ENCODE data around the gene FAM110A.
"Not testable (repeated sequence)": the region's sequence is repeated elsewhere in the genome, so short reads cannot be mapped to it uniquely, and the experiment has no call there.

Gene FAM110A

DNA sequence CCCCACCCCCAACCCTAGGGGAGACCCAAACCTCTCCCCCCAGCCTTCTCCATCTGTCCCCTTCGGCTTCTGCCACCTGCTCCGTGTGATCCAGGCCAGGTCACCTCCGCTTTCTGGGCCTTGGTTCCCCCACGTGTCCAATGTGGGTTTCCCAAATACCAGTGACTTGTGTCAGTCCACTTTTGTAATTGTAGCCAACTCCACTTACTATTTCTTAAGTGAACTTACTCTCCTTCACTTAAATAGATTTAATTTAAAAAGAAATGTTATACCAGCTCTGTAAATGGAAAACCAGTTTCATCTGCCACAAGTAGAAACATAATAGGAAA is 10.0 kb upstream of the FAM110A start:
- no peak for DNase-seq (ENCODE audit: low spot score)

DNA sequence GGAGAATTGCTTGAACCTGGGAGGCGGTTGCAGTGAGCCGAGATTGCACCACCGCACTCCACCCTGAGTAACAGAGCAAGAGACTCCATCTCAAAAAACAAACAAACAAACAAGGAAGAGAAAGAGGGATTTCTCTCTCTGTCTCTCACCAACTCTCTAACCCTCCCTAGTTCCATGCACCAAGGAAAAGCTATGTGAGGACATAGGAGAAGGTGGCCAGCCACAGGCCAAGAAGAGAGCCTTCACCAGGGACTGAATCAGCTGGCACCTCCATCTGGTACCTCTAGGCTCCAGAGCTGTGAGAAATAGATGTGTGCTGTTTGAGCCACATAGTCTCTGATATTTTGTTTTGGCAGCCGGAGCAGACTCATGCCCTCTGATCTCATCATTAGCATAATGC is 9.0 kb upstream of the FAM110A start:
- no peak for DNase-seq (ENCODE audit: low spot score)

DNA sequence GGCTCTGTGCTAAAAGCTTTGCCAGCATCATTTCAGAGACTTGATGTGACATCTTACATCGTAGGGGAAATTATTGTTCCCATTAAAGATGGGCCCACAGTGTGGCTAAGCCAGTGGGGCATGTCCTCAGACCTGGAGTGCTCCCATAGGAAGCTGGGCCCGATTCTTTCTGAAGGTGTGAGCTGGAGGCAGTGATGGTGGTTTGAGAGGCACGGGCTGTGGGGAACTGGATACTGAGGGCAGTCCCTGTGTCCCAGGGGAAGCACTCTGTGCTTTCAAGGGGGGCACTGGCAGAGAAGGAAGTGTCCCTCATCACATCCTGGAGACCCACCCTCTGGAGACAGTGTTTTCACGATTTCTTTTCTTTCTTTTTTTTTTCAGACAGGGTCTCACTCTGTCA is 8.6 kb upstream of the FAM110A start:
- no peak for DNase-seq (ENCODE audit: low spot score)

- DNase-seq (ENCODE audit: low spot score) = no peak
Measured at GRCh38 chr20:825710-826421, 7.6 kb upstream of the FAM110A start.

DNA sequence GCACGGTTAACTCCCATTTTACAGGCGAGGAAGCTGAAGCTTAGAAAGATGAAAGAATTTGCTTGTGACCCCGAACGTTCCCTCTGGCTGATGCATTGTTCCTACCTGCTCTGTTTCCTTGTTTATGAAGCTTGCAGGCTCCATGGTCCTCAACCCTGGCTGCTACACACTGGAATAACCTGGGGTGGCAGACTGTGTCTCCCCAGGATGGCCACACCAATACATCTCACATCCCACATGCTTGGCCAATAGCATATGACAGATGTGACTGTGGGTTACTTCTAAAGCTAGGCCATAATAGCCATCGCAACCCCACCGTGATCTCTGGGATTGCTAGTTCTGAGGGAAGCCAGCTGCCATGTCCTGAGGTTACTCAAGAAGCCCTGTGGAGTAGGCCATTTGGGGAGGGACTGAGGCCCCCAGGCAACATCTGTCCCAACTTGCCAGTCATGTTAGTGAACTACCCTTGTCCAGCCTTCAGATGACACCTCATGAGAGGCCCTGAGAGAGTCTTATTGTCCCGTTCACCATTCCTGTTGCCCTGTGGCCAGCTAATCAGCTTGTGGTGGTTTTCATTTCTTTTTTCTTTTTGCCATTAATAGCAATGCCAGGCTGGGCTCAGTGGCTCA is 6.7 kb upstream of the FAM110A start:
- DNase-seq (ENCODE audit: low spot score) = no peak

DNA sequence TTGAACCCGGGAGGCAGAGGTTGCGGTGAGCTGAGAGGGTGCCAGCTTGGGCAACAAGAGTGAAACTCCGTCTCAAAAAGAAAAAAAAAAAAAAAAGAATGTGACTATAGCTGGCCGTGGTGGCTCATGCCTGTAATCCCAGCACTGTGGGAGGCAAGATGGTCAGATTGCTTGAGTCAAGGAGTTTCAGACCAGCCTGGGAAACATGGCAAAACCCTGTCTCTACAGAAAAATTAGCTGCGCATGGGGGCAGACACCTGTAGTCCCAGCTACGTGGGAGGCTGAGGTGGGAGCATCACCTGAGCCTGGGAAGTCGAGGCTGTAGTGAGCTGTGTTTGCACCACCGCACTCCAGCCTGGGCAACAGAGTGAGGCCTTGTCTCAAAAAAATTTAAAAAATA is 5.5 kb upstream of the FAM110A start:
- not testable (repeated sequence) for DNase-seq (ENCODE audit: low spot score)

- no peak for DNase-seq (ENCODE audit: low spot score)
Measured at GRCh38 chr20:828987-829386, 4.5 kb upstream of the FAM110A start.

GRCh38 chr20:829551-829950 is 4.0 kb upstream of the FAM110A start:
- no peak for DNase-seq (ENCODE audit: low spot score)

- no peak for DNase-seq (ENCODE audit: low spot score)
Measured at GRCh38 chr20:830011-830521, 3.4 kb upstream of the FAM110A start.

DNA sequence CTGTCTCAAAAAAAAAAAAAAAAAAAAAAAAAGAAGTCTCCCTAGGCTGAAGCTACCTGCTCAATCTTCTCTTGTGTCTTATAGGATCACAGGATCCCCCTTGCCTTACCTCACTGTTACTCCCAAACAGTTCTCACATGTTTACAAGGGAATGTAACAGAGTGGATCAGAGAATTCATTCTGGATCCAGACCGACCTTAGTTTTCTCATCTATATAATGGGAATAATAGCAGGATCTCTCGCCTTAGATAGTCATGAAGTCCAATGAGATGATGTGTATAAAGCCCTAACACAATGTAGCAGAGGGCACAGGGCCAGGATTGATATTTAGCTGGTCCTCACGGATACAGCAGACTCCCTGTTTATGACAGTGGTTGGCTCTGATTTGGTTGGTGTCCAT is 2.3 kb upstream of the FAM110A start:
- no peak for DNase-seq (ENCODE audit: low spot score)

GRCh38 chr20:831956-832355 is 1.6 kb upstream of the FAM110A start:
- no peak for DNase-seq (ENCODE audit: low spot score)

GRCh38 chr20:833121-833449 is 430 bp upstream of the FAM110A start:
- no peak for DNase-seq (ENCODE audit: low spot score)

- no peak for DNase-seq (ENCODE audit: low spot score)
Measured at GRCh38 chr20:834151-834746, 734 bp downstream of the FAM110A start.

DNA sequence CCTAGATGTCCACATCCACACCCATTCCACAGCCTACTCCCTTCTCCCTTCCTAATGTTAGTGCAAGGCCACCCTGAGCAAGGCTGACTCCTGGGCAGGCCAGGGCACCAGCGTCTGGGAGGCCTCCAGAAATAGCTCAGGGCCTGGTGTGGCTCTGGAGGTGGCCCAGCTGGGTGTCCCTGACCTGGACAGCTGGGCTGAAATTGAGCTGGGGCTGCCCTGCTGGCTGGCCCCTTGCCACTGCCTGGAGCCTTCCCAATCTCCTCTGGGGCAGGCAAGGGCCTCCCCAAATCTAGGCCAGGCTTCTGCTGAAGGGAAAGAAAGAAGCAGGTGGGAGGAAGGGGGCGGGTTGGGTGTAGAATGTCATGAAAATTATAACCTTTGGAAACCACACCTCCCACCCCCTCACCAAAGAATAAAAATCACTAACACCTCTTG is 2.1 kb downstream of the FAM110A start:
- DNase-seq (ENCODE audit: low spot score) = no peak

DNA sequence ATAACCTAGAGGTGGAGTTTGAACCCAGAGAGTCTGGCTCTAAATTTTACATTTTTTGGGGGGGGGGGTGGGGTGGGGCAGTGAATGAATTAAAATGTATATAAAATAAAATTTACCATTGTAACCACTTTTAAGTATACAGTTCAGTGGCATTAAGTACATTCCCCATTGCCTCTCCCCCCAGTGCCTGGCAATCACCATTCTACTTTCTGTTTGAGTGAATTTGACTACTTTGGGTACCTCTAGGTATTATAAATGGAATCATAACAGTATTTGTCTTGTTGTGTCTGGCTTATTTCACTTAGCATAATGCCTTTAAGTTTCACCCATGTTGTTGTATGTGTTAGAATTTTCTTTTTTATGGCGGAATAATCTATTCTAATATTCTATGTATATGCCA is 2.7 kb downstream of the FAM110A start:
- no peak for DNase-seq (ENCODE audit: low spot score)

GRCh38 chr20:839015-839414 is 5.5 kb downstream of the FAM110A start:
- no peak for DNase-seq (ENCODE audit: low spot score)

GRCh38 chr20:839626-840025 is 6.1 kb downstream of the FAM110A start:
- DNase-seq (ENCODE audit: low spot score) = no peak

DNA sequence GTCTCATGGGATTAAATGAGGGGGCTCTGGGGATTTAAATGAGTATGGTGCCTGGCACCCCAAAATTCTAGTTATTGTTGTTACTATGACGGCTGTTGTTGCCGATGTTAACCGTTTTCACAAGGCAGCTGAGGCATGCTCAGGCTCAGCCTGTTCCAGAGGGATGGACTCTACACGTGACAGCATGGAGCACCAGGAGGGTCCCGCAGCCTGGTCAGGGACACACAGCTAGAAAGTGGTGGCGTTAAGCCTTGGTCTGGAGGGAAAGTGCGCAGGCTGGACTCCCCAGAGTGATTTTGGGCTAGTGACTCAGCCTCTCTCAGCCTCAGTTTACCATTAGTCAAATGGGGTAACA is 7.0 kb downstream of the FAM110A start:
- no peak for DNase-seq (ENCODE audit: low spot score)

DNA sequence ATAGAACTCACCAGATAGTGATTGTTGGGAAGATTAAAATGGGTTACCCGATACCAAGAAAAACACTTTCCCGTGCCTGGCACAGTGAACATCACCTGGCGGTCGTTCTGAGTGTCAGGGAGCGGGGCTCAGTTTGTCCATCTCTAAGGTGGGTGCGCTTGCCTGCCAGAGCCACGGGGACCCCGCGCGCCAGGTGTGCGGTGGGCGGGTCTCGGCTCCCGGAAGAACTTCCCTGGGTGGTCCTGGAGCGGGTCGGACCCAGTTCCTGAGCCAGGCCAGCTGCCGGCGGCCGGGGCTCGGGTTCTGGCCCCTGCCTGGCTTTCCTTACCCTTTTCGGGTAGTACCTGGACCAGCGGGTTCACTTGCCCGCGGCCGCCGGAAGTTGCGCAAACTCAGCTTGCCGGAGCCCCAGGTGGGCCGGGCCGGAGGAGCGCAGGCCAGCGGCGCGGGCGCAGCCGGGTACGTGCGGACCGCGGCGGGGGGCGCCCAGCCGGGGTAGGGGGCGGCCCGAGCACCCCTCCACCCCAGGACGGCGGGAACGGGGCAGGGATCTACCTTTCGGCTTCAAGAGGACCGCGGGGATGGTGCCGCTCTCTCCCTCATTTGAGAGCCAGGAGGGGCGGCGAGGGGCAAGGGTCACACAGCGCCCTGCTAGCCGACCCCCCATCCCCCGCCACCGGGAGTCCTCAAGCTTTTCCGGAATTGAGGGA is 7.5 kb downstream of the FAM110A start:
- no peak for DNase-seq (ENCODE audit: low spot score)

GRCh38 chr20:841568-842546 is 8.3 kb downstream of the FAM110A start:
- no peak for DNase-seq (ENCODE audit: low spot score)

DNA sequence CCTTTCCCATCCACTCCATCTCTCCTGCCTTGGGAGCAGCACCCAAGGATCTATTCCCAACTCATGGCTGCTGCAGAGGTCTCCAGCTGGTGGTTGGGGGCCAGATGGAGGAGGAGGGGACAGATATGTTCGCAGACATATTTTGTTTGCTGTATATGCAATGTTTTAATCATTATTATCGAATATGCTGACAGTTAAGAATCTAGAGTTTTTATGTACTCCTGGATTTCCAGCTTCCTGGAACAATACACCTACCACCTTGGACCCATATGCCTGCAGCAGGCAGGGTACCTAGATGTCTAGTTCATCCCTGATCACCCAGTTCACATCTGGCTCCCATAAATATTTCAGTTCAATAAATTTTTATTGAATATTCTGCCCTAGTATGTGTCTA is 9.0 kb downstream of the FAM110A start:
- DNase-seq (ENCODE audit: low spot score) = no peak

DNA sequence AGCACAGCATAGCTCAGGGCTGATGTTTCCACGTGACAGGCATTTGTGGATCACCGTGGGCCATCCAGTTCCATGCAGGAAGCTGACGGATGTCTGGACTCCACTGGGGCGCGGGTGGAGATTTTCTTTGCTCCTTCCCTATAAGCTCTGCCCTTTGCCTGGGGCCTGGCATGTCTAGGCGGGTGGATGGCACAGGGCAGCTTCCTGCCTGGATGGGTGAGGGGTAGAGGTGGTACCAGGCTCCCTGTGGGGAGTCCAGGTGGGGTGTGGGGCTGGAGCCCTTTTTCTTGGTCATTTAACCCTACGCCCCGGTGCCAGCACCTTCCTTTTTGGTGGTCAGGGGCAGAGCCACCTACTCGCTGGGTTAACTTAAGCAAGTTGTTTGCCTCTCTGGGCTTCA is 10.4 kb downstream of the FAM110A start:
- no peak for DNase-seq (ENCODE audit: low spot score)
